ENCODE data around the gene GRIN1. TPM values are rescaled to one million over a fixed set of nuclear protein-coding genes. Genes with fewer than 3 reads are reported as not detected.

Gene GRIN1
- total and polyA plus RNA-seq, 7 experiments from 2014 or later: not detected

DNA sequence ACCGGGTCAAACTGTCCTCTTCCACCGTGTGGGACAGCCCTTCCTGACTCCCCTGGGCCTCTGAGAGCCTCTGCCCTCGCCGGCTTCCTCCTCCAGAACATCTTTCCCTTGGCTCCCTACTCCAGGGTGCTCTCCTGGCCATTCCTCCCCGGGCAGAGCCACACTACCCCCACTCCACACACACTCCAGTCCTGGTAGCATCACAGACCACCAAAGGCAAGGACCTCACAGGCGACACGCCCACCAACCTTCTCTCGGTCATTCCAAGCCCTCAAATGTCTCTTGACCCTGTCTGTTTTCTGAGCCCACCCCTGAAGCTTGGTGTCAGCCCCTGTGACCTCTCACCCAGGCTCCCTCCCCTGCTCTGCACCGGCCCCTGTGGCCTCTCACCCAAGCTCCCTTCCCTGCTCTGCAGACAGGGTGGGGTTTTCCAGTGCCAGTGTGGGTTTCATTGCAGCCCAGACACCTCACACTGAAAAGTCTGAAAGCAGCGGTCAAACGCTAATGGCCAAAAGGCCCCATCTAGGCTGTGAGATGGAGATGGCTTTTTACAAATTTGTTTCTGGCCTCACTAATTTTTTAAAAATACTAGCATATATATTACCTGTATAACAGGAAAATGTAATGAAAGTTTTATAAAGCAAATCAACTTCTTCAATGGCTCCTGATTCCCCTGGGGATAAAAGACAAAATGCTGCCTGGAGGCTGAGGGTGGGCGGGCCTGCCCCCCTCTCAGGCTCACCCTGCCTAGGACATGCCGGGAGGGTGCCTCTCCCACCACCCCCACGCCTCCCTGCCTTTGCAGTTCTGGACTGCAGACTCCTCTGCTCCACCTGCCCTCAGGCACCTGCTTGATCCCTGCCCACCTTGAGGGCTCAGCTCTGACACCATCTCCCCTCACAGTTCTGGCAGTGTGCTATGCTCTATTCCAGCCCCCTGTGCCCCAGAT is 20.4 kb downstream of the GRIN1 start:
- Mint-ChIP-seq H3K36me3 (no peaks in the 10 kb centered on the region), H3K27ac (peak overlapping the region in 1 of 9 donors; percentile 10), H3K4me1 (peaks cover 5 to 19% (median 15%) of the 10 kb centered on the region in 7 donors), H3K9me3 (peaks cover 0 to 3% (median 0%) of the 10 kb centered on the region in 11 donors), H3K4me3 (no peak overlapping the region), H3K27me3 (peaks cover 36 to 51% (median 42%) of the 10 kb centered on the region in 5 donors)
- no peak for DNase-seq
- no peaks in the 10 kb centered on the region for H3K9me3 ChIP-seq (ENCODE audit: control insufficient read depth in 2 of 3, low read length in 3 of 3)
- H3K4me1 ChIP-seq (ENCODE audit: control insufficient read depth in 2 of 2, insufficient read depth in 2 of 2, low read length in 2 of 2): peaks cover 0 to 16% of the 10 kb centered on the region in 2 donors
- ChIA-PET POLR2A (no interaction called here), CTCF (no interaction called here)
- no peak for ATAC-seq
- H3K36me3 ChIP-seq (ENCODE audit: control insufficient read depth in 2 of 3, insufficient read depth in 3 of 3, low read length in 3 of 3): no peaks in the 10 kb centered on the region
- no peak overlapping the region for H3K27ac ChIP-seq (ENCODE audit: low read depth, low read length)
- H3K4me3 ChIP-seq (ENCODE audit: low read length): no peak overlapping the region
- H3K27me3 ChIP-seq (ENCODE audit: control insufficient read depth in 2 of 2, insufficient read depth in 2 of 2, low read length in 2 of 2): peaks cover 4 to 28% of the 10 kb centered on the region in 2 donors
- intact Hi-C loops (cut with micrococcal nuclease): no loop called here

DNA sequence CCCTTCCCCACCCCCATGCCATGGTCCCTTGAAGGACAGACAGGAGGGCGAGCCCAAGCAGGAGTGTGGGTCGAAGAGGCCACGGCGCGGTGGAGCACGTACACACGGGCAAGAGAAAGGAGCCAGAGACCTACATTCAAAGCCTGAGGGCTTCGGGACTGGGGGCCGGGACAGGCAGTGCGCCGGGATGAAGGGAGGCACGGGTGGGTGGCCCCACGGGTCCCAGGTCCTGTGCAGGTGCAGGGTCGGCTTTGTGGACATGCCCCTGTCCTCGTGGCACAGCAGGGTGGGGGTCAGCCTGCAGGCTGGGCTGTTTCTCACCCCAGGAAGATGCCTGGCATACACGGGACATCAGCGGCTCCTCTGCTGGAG is 21.1 kb downstream of the GRIN1 start:
- ATAC-seq: no peak
- H3K4me3 Mint-ChIP-seq: no peak overlapping the region
- peaks cover 4 to 28% of the 10 kb centered on the region in 2 donors for H3K27me3 ChIP-seq (ENCODE audit: control insufficient read depth in 2 of 2, insufficient read depth in 2 of 2, low read length in 2 of 2)
- peaks cover 35 to 51% (median 41%) of the 10 kb centered on the region in 5 donors for H3K27me3 Mint-ChIP-seq
- peaks cover 0 to 3% (median 0%) of the 10 kb centered on the region in 11 donors for H3K9me3 Mint-ChIP-seq
- H3K4me1 Mint-ChIP-seq: peaks cover 5 to 19% (median 13%) of the 10 kb centered on the region in 7 donors
- no peaks in the 10 kb centered on the region for H3K9me3 ChIP-seq (ENCODE audit: control insufficient read depth in 2 of 3, low read length in 3 of 3)
- POLR2A ChIA-PET: no interaction called here
- H3K27ac ChIP-seq (ENCODE audit: low read depth, low read length): no peak overlapping the region
- no peak overlapping the region for H3K4me3 ChIP-seq (ENCODE audit: low read length)
- peaks cover 0 to 16% of the 10 kb centered on the region in 2 donors for H3K4me1 ChIP-seq (ENCODE audit: control insufficient read depth in 2 of 2, insufficient read depth in 2 of 2, low read length in 2 of 2)
- no peaks in the 10 kb centered on the region for H3K36me3 ChIP-seq (ENCODE audit: control insufficient read depth in 2 of 3, insufficient read depth in 3 of 3, low read length in 3 of 3)
- CTCF ChIA-PET: no interaction called here
- H3K27ac Mint-ChIP-seq: peak overlapping the region in 1 of 9 donors; percentile 10
- no peak for DNase-seq
- no peaks in the 10 kb centered on the region for H3K36me3 Mint-ChIP-seq
- intact Hi-C loops (cut with micrococcal nuclease): no loop called here

DNA sequence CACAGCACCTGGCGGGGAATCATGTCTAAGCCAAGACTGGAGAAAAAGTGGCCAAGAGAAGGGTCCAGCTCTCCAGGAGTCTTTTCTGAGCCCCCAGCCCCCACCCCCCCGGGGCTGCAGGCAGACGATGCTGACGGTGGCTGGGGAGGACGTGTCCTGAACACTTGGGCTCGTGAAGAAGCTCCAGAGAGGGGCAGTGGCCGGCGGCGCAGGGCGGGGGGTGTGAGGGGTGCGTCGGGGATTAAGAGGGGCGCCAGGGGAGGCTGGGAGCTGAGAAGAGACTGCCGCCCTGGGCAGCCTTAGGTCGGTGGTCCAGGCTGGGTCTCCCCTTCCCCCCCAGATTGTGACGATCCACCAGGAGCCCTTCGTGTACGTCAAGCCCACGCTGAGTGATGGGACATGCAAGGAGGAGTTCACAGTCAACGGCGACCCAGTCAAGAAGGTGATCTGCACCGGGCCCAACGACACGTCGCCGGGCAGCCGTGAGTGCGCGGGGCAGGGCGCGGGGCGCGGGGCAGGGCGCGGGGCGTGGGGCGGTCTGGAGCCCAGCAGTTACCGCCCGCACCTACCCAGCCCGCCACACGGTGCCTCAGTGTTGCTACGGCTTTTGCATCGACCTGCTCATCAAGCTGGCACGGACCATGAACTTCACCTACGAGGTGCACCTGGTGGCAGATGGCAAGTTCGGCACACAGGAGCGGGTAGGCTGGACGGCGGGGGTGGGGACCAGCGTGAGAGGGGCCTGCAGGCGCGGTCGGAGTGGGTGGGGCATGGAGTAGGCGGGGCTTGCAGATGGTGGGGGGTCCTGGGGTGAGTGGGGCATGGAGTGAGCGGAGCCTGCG is 22.0 kb downstream of the GRIN1 start:
- no peak for ATAC-seq
- Mint-ChIP-seq H3K9me3 (peaks cover 0 to 3% (median 0%) of the 10 kb centered on the region in 11 donors), H3K36me3 (no peaks in the 10 kb centered on the region), H3K4me1 (peaks cover 5 to 19% (median 13%) of the 10 kb centered on the region in 7 donors), H3K27me3 (peaks cover 30 to 55% (median 35%) of the 10 kb centered on the region in 5 donors), H3K4me3 (no peak overlapping the region), H3K27ac (no peak overlapping the region)
- H3K27me3 ChIP-seq (ENCODE audit: control insufficient read depth in 2 of 2, insufficient read depth in 2 of 2, low read length in 2 of 2): peaks cover 4 to 32% of the 10 kb centered on the region in 2 donors
- H3K27ac ChIP-seq (ENCODE audit: low read depth, low read length): no peak overlapping the region
- H3K4me1 ChIP-seq (ENCODE audit: control insufficient read depth in 2 of 2, insufficient read depth in 2 of 2, low read length in 2 of 2): peaks cover 0 to 16% of the 10 kb centered on the region in 2 donors
- H3K4me3 ChIP-seq (ENCODE audit: low read length): no peak overlapping the region
- POLR2A ChIA-PET: no interaction called here
- no peak for DNase-seq
- H3K9me3 ChIP-seq (ENCODE audit: control insufficient read depth in 2 of 3, low read length in 3 of 3): no peaks in the 10 kb centered on the region
- intact Hi-C loops (cut with micrococcal nuclease): no loop called here
- no peaks in the 10 kb centered on the region for H3K36me3 ChIP-seq (ENCODE audit: control insufficient read depth in 2 of 3, insufficient read depth in 3 of 3, low read length in 3 of 3)
- CTCF ChIA-PET: no interaction called here

DNA sequence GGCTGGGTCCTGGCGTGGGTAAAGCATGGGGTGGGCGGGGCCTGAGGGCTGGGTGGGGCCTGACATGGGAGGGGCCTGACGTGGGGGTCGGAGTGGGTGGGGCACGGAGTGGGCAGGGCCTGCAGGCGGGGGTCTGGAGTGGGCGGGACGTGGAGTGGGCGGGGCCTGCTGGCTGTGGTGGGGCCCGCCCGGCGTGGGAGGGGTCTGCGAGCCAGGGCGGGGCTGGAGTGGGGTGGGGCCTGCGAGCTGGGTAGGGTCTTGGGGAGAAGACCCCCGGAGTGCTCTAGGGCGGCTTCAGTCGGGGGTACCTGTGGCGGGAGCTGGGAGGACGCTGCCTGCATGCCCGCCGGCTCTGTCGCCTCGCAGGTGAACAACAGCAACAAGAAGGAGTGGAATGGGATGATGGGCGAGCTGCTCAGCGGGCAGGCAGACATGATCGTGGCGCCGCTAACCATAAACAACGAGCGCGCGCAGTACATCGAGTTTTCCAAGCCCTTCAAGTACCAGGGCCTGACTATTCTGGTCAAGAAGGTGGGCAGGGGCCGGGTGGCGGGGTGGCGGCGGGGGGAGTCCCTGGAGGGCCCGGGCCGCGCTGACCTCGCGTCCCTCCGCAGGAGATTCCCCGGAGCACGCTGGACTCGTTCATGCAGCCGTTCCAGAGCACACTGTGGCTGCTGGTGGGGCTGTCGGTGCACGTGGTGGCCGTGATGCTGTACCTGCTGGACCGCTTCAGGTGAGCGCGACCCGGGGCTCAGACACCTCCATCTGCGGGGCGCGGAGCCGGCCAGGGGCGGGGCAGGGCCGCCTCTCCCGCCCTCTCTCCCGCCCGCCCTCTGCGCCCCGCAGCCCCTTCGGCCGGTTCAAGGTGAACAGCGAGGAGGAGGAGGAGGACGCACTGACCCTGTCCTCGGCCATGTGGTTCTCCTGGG is 22.9 kb downstream of the GRIN1 start:
- no peak overlapping the region for H3K4me3 ChIP-seq (ENCODE audit: low read length)
- ChIA-PET CTCF (no interaction called here), POLR2A (no interaction called here)
- Mint-ChIP-seq H3K4me1 (peaks cover 5 to 19% (median 10%) of the 10 kb centered on the region in 7 donors), H3K9me3 (peaks cover 0 to 3% (median 0%) of the 10 kb centered on the region in 11 donors), H3K27me3 (peaks cover 32 to 59% (median 38%) of the 10 kb centered on the region in 5 donors), H3K27ac (no peak overlapping the region), H3K4me3 (peak overlapping the region in 1 of 10 donors; percentile 3), H3K36me3 (no peaks in the 10 kb centered on the region)
- no peaks in the 10 kb centered on the region for H3K9me3 ChIP-seq (ENCODE audit: control insufficient read depth in 2 of 3, low read length in 3 of 3)
- no peak overlapping the region for H3K27ac ChIP-seq (ENCODE audit: low read depth, low read length)
- ATAC-seq (no peak), DNase-seq (no peak)
- H3K27me3 ChIP-seq (ENCODE audit: control insufficient read depth in 2 of 2, insufficient read depth in 2 of 2, low read length in 2 of 2): peaks cover 8 to 28% of the 10 kb centered on the region in 2 donors
- H3K4me1 ChIP-seq (ENCODE audit: control insufficient read depth in 2 of 2, insufficient read depth in 2 of 2, low read length in 2 of 2): peaks cover 0 to 9% of the 10 kb centered on the region in 2 donors
- intact Hi-C loops (cut with micrococcal nuclease): no loop called here
- no peaks in the 10 kb centered on the region for H3K36me3 ChIP-seq (ENCODE audit: control insufficient read depth in 2 of 3, insufficient read depth in 3 of 3, low read length in 3 of 3)

DNA sequence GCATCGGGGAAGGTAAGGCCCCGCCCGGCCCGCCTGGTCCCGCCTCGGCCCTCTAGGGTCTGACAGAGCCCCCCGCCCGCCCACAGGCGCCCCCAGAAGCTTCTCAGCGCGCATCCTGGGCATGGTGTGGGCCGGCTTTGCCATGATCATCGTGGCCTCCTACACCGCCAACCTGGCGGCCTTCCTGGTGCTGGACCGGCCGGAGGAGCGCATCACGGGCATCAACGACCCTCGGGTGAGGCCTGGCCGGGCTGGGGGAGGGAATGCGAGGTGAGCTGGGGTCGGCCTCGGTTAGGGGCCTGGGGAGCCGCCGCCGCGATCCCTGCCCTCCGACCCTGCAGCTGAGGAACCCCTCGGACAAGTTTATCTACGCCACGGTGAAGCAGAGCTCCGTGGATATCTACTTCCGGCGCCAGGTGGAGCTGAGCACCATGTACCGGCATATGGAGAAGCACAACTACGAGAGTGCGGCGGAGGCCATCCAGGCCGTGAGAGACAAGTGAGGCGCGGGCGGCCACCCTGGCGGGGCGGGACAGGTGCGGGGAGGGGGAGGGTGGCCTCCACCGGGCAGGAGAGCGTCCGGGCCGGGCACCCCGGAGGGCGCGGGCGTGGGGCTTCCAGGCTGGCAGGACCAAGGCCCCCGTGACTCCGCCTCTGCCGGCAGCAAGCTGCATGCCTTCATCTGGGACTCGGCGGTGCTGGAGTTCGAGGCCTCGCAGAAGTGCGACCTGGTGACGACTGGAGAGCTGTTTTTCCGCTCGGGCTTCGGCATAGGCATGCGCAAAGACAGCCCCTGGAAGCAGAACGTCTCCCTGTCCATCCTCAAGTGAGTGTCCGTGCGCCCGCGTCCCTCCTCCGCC is 23.8 kb downstream of the GRIN1 start:
- Histone ChIP-seq H3K27ac (ENCODE audit: low read depth, low read length) (no peak overlapping the region), H3K4me1 (ENCODE audit: control insufficient read depth in 2 of 2, insufficient read depth in 2 of 2, low read length in 2 of 2) (no peaks in the 10 kb centered on the region), H3K36me3 (ENCODE audit: control insufficient read depth in 2 of 3, insufficient read depth in 3 of 3, low read length in 3 of 3) (no peaks in the 10 kb centered on the region), H3K27me3 (ENCODE audit: control insufficient read depth in 2 of 2, insufficient read depth in 2 of 2, low read length in 2 of 2) (peaks cover 4 to 21% of the 10 kb centered on the region in 2 donors), H3K4me3 (ENCODE audit: low read length) (no peak overlapping the region), H3K9me3 (ENCODE audit: control insufficient read depth in 2 of 3, low read length in 3 of 3) (no peaks in the 10 kb centered on the region)
- ATAC-seq (peak; percentile 53), DNase-seq (no peak)
- peaks cover under 1 to 15% (median 10%) of the 10 kb centered on the region in 7 donors for H3K4me1 Mint-ChIP-seq
- no peak overlapping the region for H3K27ac Mint-ChIP-seq
- CTCF ChIA-PET: no interaction called here
- peak overlapping the region in 2 of 10 donors; percentile 38 to 60 for H3K4me3 Mint-ChIP-seq
- intact Hi-C loops (cut with micrococcal nuclease): no loop called here
- peaks cover 0 to 2% (median 0%) of the 10 kb centered on the region in 11 donors for H3K9me3 Mint-ChIP-seq
- H3K36me3 Mint-ChIP-seq: no peaks in the 10 kb centered on the region
- peaks cover 28 to 60% (median 34%) of the 10 kb centered on the region in 5 donors for H3K27me3 Mint-ChIP-seq
- POLR2A ChIA-PET: interaction anchor here (1.0 kb wide), 1 partner anchor 61 kb away, joined by 3 read pairs; no protein-coding TSS in a partner anchor
